PFSK-1 (cell line): ENCODE results near the gene TAS2R8.

Experiments
- FOXP2 ChIP-seq: optimal IDR thresholded peaks from 2 replicates; pipeline ENCODE3; 2011; ENCODE audit warnings: borderline replicate concordance, control low read depth, inconsistent platforms; ENCODE audit not compliant: insufficient read depth; ENCODE audit errors: extremely low read length, extremely low read depth
- POLR2AphosphoS5 ChIP-seq: IDR thresholded peaks from 2 replicates; pipeline ENCODE4 v1.6.1; 2012; ENCODE audit warnings: low read depth, mild to moderate bottlenecking, control low read depth, low read length, moderate library complexity
- SIN3A ChIP-seq: IDR thresholded peaks from 2 replicates; pipeline ENCODE4 v1.6.1; 2012; ENCODE audit warnings: mild to moderate bottlenecking, low read length, moderate library complexity, borderline replicate concordance; ENCODE audit not compliant: insufficient read depth
- TAF1 ChIP-seq: IDR thresholded peaks from 2 replicates; pipeline ENCODE4 v1.6.1; 2012; ENCODE audit warnings: low read length, control low read depth, borderline replicate concordance; ENCODE audit not compliant: insufficient read depth
- TF ChIP-seq, protein P1 (sequence below), 2 experiments: IDR thresholded peaks; 2 replicates each; pipeline versions ENCODE4 v1.6.1 to v1.8.0; 2011 to 2012; ENCODE audit warnings: low read depth in 2 of 2, low read length in 2 of 2, control low read depth in 1 of 2, inconsistent platforms in 1 of 2, mild to moderate bottlenecking in 1 of 2, moderate library complexity in 1 of 2; ENCODE audit not compliant: insufficient read depth in 1 of 2

The TAS2R8 gene

DNA sequence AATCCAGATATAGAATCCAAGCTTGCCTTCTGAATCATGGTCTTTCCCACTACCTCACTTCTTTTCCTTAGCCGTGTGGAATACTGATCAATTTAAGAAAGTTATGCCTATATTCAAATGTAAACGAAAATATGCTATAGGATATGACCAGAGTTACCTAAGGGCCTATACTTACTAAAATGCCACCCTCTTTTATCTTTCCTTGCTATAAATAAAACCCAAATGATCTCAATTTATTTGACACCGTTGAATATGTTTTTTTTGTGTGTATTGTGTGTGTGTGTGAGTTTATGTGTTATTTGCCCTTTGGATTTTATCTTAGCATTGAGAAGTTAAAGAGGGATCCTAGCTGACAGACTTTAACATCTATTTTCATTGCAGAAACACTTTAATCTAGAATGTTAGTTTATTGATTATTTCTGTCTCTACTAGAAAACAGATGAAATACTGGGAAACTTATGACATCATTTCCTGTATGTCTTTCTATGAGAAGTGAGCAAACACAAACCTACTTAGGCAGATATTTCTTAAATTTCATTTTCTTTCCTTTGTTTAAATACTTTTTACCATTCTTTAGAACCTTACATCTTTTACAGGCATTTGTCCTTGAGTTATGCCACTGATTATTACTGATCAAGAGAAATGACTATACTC is 4.9 kb upstream of the TAS2R8 start:
- TF ChIP-seq TAF1 (no peak), SIN3A (no peak), POLR2AphosphoS5 (no peak), FOXP2 (no peak)
- TF ChIP-seq, protein P1, sequence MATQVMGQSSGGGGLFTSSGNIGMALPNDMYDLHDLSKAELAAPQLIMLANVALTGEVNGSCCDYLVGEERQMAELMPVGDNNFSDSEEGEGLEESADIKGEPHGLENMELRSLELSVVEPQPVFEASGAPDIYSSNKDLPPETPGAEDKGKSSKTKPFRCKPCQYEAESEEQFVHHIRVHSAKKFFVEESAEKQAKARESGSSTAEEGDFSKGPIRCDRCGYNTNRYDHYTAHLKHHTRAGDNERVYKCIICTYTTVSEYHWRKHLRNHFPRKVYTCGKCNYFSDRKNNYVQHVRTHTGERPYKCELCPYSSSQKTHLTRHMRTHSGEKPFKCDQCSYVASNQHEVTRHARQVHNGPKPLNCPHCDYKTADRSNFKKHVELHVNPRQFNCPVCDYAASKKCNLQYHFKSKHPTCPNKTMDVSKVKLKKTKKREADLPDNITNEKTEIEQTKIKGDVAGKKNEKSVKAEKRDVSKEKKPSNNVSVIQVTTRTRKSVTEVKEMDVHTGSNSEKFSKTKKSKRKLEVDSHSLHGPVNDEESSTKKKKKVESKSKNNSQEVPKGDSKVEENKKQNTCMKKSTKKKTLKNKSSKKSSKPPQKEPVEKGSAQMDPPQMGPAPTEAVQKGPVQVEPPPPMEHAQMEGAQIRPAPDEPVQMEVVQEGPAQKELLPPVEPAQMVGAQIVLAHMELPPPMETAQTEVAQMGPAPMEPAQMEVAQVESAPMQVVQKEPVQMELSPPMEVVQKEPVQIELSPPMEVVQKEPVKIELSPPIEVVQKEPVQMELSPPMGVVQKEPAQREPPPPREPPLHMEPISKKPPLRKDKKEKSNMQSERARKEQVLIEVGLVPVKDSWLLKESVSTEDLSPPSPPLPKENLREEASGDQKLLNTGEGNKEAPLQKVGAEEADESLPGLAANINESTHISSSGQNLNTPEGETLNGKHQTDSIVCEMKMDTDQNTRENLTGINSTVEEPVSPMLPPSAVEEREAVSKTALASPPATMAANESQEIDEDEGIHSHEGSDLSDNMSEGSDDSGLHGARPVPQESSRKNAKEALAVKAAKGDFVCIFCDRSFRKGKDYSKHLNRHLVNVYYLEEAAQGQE (IDR thresholded peaks at IDR 0.05; ENCODE audit: insufficient read depth in 1 of 2, low read depth in 2 of 2, low read length in 2 of 2): no peak

DNA sequence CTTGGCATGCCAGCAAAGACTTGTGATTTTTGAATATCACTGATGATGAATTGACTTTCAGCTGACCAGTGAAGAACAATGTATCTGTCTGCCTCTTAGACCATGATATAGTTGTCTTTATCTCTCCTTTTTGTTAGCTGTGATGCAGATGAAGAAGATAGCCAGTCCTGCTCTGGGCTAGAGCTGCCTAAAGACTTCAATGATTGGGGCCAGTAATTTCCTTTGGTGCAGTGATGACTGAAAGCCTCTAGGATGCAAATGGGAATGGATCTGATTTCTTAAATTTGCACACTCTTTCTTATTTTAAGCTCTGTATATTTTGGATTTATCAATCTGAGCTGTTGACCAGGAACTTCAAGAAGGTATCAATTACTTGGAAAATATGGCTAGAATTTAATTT is 3.0 kb upstream of the TAS2R8 start, which contains the start of gene TAS2R9:
Gene TAS2R9, minus strand, starts transcription at position 101 of the 400 bp plus-strand sequence. Its CDS starts 93 bp downstream, at position 8.
- TF ChIP-seq, protein P1 (IDR thresholded peaks at IDR 0.05; ENCODE audit: insufficient read depth in 1 of 2, low read depth in 2 of 2, low read length in 2 of 2): no peak
- TF ChIP-seq SIN3A (no peak), FOXP2 (no peak), TAF1 (no peak), POLR2AphosphoS5 (no peak)

DNA sequence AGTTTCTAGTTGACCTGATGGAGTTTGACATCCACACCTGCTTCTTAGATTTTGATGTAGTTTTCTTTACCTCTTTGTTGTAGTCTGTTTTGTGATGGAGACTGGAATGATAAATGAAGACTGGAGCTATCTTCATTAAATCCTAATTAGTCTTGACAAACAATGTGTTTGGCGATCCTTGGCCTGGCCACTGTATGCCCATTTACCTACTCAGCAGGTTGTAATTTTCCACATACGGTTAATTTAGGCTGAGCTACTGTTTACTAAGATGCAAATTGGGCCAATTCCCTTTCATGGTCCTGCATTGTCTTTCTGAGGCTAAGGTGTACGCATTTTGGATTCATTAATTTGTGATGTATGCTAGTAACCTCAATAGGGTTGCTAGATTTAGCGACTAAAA is 4.5 kb downstream of the TAS2R8 start, which contains the start of gene TAS2R7:
Gene TAS2R7, minus strand, starts transcription at position 41 of the 400 bp plus-strand sequence. CDS start 57 bp downstream, outside the sequence.
- TF ChIP-seq, protein P1 (IDR thresholded peaks at IDR 0.05; ENCODE audit: insufficient read depth in 1 of 2, low read depth in 2 of 2, low read length in 2 of 2): no peak
- TF ChIP-seq POLR2AphosphoS5 (no peak), FOXP2 (no peak), SIN3A (no peak), TAF1 (no peak)

DNA sequence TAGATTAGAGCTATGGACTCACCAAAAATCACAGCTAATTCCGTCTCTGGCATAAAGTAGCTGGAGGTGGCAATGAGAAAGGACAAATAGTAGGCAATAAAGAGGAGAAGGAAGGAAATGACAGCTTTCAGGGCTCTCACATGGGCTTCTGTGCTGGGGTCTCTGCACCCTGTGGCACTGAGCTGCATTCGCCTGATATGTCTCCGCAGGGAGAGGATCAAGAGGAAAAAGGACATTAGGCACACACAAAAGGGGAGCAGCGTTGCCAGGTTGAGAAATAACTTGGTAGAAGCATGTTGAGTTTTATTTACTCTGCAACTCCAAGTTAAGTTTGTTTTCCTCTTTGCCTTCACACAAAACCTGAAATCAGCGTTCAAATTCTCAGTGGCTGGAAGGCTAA is 5.3 kb downstream of the TAS2R8 start:
- TF ChIP-seq SIN3A: no peak
- TF ChIP-seq, protein P1 (IDR thresholded peaks at IDR 0.05; ENCODE audit: insufficient read depth in 1 of 2, low read depth in 2 of 2, low read length in 2 of 2): no peak
- TF ChIP-seq POLR2AphosphoS5: no peak

DNA sequence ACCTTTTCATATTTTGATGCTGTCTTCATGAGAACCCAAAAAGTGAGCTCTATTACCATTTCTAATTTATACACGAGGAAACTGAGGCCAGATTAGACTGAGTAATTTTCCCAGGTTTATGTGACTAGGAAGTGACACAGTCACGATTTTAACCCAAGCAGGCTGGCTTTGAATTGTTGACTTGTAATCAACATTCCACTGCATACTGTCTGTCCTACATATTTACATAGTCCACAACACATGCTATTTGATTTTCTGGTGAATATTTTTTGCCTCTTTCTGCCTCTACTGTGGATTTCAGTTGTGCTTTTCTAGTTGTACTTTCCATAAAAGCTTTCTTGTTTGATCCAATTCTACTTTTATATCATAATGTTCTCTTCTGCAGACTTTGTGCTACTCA is 12.9 kb downstream of the TAS2R8 start:
- TF ChIP-seq SIN3A (no peak), FOXP2 (no peak), TAF1 (no peak)
- TF ChIP-seq, protein P1 (IDR thresholded peaks at IDR 0.05; ENCODE audit: insufficient read depth in 1 of 2, low read depth in 2 of 2, low read length in 2 of 2): no peak
